Loucy (cell line): Measurements from ENCODE around the gene ZNF350.

Experiments
- H2AFZ ChIP-seq: fragments of 200-600 bp; sonication (generic); 2 replicates; pipeline ENCODE4 v1.6.0; 2016; ENCODE audit warnings: antibody characterized with exemption, mild to moderate bottlenecking, low read length, moderate library complexity
- H3F3A ChIP-seq: fragments of 200-600 bp; 2 replicates; pipeline ENCODE4 v1.6.0; 2016; ENCODE audit warnings: antibody characterized with exemption, low read depth, mild to moderate bottlenecking
- H3K27me3 ChIP-seq: fragments of 200-600 bp; sonication (generic); 2 replicates; pipeline ENCODE4 v1.6.1; 2014; ENCODE audit warnings: low read length, mild to moderate bottlenecking; ENCODE audit not compliant: insufficient read depth, poor library complexity, severe bottlenecking
- H3K36me3 ChIP-seq: fragments of 200-600 bp; sonication (generic); 2 replicates; pipeline ENCODE4 v1.6.1; 2016; ENCODE audit warnings: low read length; ENCODE audit not compliant: insufficient read depth
- H3K4me1 ChIP-seq: fragments of 200-600 bp; sonication (generic); 2 replicates; pipeline ENCODE4 v1.5.1; 2014; ENCODE audit warnings: low read length, mild to moderate bottlenecking; ENCODE audit not compliant: insufficient read depth, poor library complexity, severe bottlenecking
- H3K4me2 ChIP-seq: fragments of 200-600 bp; sonication (generic); 2 replicates; pipeline ENCODE4 v1.6.0; 2014; ENCODE audit warnings: antibody characterized with exemption, low read length, low read depth, mild to moderate bottlenecking; ENCODE audit not compliant: poor library complexity, severe bottlenecking
- H3K4me3 ChIP-seq: fragments of 200-600 bp; sonication (generic); 2 replicates; pipeline ENCODE4 v1.5.1; 2014; ENCODE audit warnings: low read length, mild to moderate bottlenecking, mixed read lengths; ENCODE audit not compliant: poor library complexity, severe bottlenecking
- H3K79me2 ChIP-seq: fragments of 200-600 bp; sonication (generic); 2 replicates; pipeline ENCODE4 v1.6.1; 2014; ENCODE audit warnings: low read length; ENCODE audit not compliant: insufficient read depth
- H3K9ac ChIP-seq: fragments of 200-600 bp; sonication (generic); 2 replicates; pipeline ENCODE4 v1.6.0; 2014; ENCODE audit warnings: mild to moderate bottlenecking, low read depth, low read length, moderate library complexity; ENCODE audit not compliant: poor library complexity, severe bottlenecking
- H3K9me2 ChIP-seq: fragments of 200-600 bp; sonication (generic); replicated peaks from 2 replicates; pipeline ENCODE4 v1.6.1; 2016; ENCODE audit warnings: low read depth, low read length, mixed read lengths
- H3K9me3 ChIP-seq: fragments of 200-600 bp; sonication (generic); 2 replicates; pipeline ENCODE4 v1.6.1; 2014; ENCODE audit warnings: mild to moderate bottlenecking, antibody characterized with exemption, low read length, low read depth; ENCODE audit not compliant: insufficient read depth
- H4K20me1 ChIP-seq: fragments of 200-600 bp; sonication (generic); 2 replicates; pipeline ENCODE4 v1.6.0; 2014; ENCODE audit warnings: antibody characterized with exemption, low read length, mild to moderate bottlenecking; ENCODE audit not compliant: insufficient read depth, poor library complexity, severe bottlenecking
- CTCF ChIP-seq: fragments of 200-600 bp; sonication (generic); conservative IDR thresholded peaks from 2 replicates; pipeline ENCODE4 v1.5.1; 2014; ENCODE audit warnings: mild to moderate bottlenecking, antibody characterized with exemption, low read length
- EZH2phosphoT487 ChIP-seq: fragments of 200-600 bp; IDR thresholded peaks from 2 replicates; pipeline ENCODE4 v1.6.1; 2018; ENCODE audit warnings: antibody characterized with exemption, mild to moderate bottlenecking, moderate library complexity, borderline replicate concordance

Gene ZNF350

GRCh38 chr19:51948975-51949374 lies 37.7 kb downstream of the ZNF350 start:
- H4K20me1 ChIP-seq: no peaks in the 10 kb centered on the region
- no peak overlapping the region for H2AFZ ChIP-seq
- no peaks in the 10 kb centered on the region for H3K27me3 ChIP-seq
- no peaks in the 10 kb centered on the region for H3K79me2 ChIP-seq
- peaks cover 29% of the 10 kb centered on the region; the same call in 1 of the 2 replicates for H3K9me3 ChIP-seq
- H3K9me2 ChIP-seq: no peaks in the 10 kb centered on the region
- TF ChIP-seq CTCF (no peak), EZH2phosphoT487 (no peak)
- no peaks in the 10 kb centered on the region for H3F3A ChIP-seq
- no peak overlapping the region for H3K4me2 ChIP-seq
- H3K4me1 ChIP-seq: no peaks in the 10 kb centered on the region
- H3K36me3 ChIP-seq: peaks cover 25% of the 10 kb centered on the region
- no peak overlapping the region for H3K4me3 ChIP-seq
- no peak overlapping the region for H3K9ac ChIP-seq

- TF ChIP-seq CTCF (no peak), EZH2phosphoT487 (no peak)
- H2AFZ ChIP-seq: no peak overlapping the region
- H3K27me3 ChIP-seq: no peaks in the 10 kb centered on the region
- H3K9ac ChIP-seq: no peak overlapping the region
- peaks cover 41% of the 10 kb centered on the region; the same call in 1 of the 2 replicates for H3K9me3 ChIP-seq
- no peaks in the 10 kb centered on the region for H3K79me2 ChIP-seq
- no peaks in the 10 kb centered on the region for H4K20me1 ChIP-seq
- H3K4me3 ChIP-seq: no peak overlapping the region
- H3K4me1 ChIP-seq: no peaks in the 10 kb centered on the region
- H3K36me3 ChIP-seq: peaks cover 48% of the 10 kb centered on the region
- H3F3A ChIP-seq: no peaks in the 10 kb centered on the region
- no peak overlapping the region for H3K4me2 ChIP-seq
- no peaks in the 10 kb centered on the region for H3K9me2 ChIP-seq
These were observed 40.0 kb downstream of the ZNF350 start for GRCh38 chr19:51946602-51947001.

- H3K36me3 ChIP-seq: peaks cover 65% of the 10 kb centered on the region
- no peak overlapping the region for H2AFZ ChIP-seq
- H3K4me2 ChIP-seq: no peak overlapping the region
- H4K20me1 ChIP-seq: no peaks in the 10 kb centered on the region
- no peaks in the 10 kb centered on the region for H3F3A ChIP-seq
- no peaks in the 10 kb centered on the region for H3K4me1 ChIP-seq
- H3K9me2 ChIP-seq: no peaks in the 10 kb centered on the region
- peaks cover 41% of the 10 kb centered on the region; the same call in 1 of the 2 replicates for H3K9me3 ChIP-seq
- H3K27me3 ChIP-seq: no peaks in the 10 kb centered on the region
- no peak overlapping the region for H3K9ac ChIP-seq
- H3K79me2 ChIP-seq: no peaks in the 10 kb centered on the region
- TF ChIP-seq EZH2phosphoT487: no peak
- TF ChIP-seq CTCF: no peak
- H3K4me3 ChIP-seq: no peak overlapping the region
These were observed 41.7 kb downstream of the ZNF350 start for GRCh38 chr19:51944798-51945552.
